IMR-90 (cell line): Measurements from ENCODE around the gene NEK2. TPM values are rescaled to one million over a fixed set of nuclear protein-coding genes. Genes with fewer than 3 reads are reported as not detected.

Source experiments
- ATAC-seq: fragments of 200-7000 bp; cut with Tn5 transposase; 2 replicates; pipeline ENCODE4 v1.9.1; 2020; ENCODE audit warnings: low read depth, mild to moderate bottlenecking, moderate library complexity
- BruUV-seq: library from RNA; stranded (reverse); fragments of 400-500 nt; replicated peaks from 2 replicates; lab custom pipeline; 2021; lab: Mats Ljungman, UMichigan
- CTCF ChIA-PET: fragments of 300-600 bp; formaldehyde crosslinking; extraction: SDS; loops from one replicate; lab custom pipeline; 2021; ENCODE audit warnings: antibody characterized with exemption; lab: Yijun Ruan, JAX
- POLR2A ChIA-PET: fragments of 300-600 bp; sonication (Branson Sonifier 250); formaldehyde crosslinking; loops from one replicate; lab custom pipeline; 2022; ENCODE audit warnings: antibody characterized with exemption; ENCODE audit not compliant: unreplicated experiment; lab: Charles Lee
- DNase-seq: peaks from one replicate; pipeline ENCODE4 v3.0.0; 2013
- H2AFZ ChIP-seq: replicated peaks from 2 replicates; pipeline ENCODE3; 2013; ENCODE audit warnings: low read length, mild to moderate bottlenecking; ENCODE audit not compliant: poor library complexity
- H2AK5ac ChIP-seq: 2 replicates; pipeline ENCODE4 v1.6.1; 2013; ENCODE audit warnings: low read depth, low read length, inconsistent platforms
- H2AK9ac ChIP-seq: replicated peaks from 2 replicates; pipeline ENCODE3; 2013; ENCODE audit warnings: mild to moderate bottlenecking, low read depth, low read length, moderate library complexity; ENCODE audit not compliant: poor library complexity
- H2BK120ac ChIP-seq: 2 replicates; pipeline ENCODE4 v1.6.1; 2013; ENCODE audit warnings: low read depth, low read length, inconsistent platforms
- H2BK15ac ChIP-seq: 3 replicates; pipeline ENCODE4 v1.6.1; 2013; ENCODE audit warnings: low read depth, low read length, inconsistent platforms
- H2BK20ac ChIP-seq: 2 replicates; pipeline ENCODE4 v1.6.1; 2013; ENCODE audit warnings: low read depth, mild to moderate bottlenecking, inconsistent platforms, low read length, moderate library complexity
- H2BK5ac ChIP-seq: 2 replicates; pipeline ENCODE4 v1.6.1; 2013; ENCODE audit warnings: mild to moderate bottlenecking, low read depth, low read length, inconsistent platforms; ENCODE audit not compliant: poor library complexity, severe bottlenecking
- H3K14ac ChIP-seq: replicated peaks from 2 replicates; pipeline ENCODE4 v1.6.1; 2013; ENCODE audit warnings: low read depth, low read length, inconsistent platforms
- H3K18ac ChIP-seq: 2 replicates; pipeline ENCODE4 v1.6.1; 2013; ENCODE audit warnings: low read depth, low read length, control low read depth
- H3K23ac ChIP-seq: 2 replicates; pipeline ENCODE4 v1.6.1; 2013; ENCODE audit warnings: low read depth, low read length, inconsistent platforms
- H3K27ac ChIP-seq: 2 replicates; pipeline ENCODE4 v1.5.1; 2013; ENCODE audit warnings: mild to moderate bottlenecking, control low read depth, low read length; ENCODE audit not compliant: insufficient read depth
- H3K27me3 ChIP-seq: 2 replicates; pipeline ENCODE4 v1.6.1; 2013; ENCODE audit warnings: low read length; ENCODE audit not compliant: control insufficient read depth, insufficient read depth
- H3K36me3 ChIP-seq: 2 replicates; pipeline ENCODE4 v1.6.1; 2013; ENCODE audit warnings: low read length, mixed read lengths; ENCODE audit not compliant: control insufficient read depth, insufficient read depth
- H3K4ac ChIP-seq: 2 replicates; pipeline ENCODE4 v1.6.1; 2013; ENCODE audit warnings: low read depth, low read length, inconsistent platforms
- H3K4me1 ChIP-seq: 2 replicates; pipeline ENCODE4 v1.6.1; 2013; ENCODE audit warnings: low read length, mixed read lengths; ENCODE audit not compliant: control insufficient read depth, insufficient read depth
- H3K4me2 ChIP-seq: 2 replicates; pipeline ENCODE4 v1.6.1; 2013; ENCODE audit warnings: low read depth, mild to moderate bottlenecking, control low read depth, low read length, moderate library complexity
- H3K4me3 ChIP-seq: 2 replicates; pipeline ENCODE4 v1.5.1; 2013; ENCODE audit warnings: low read depth, mild to moderate bottlenecking, control low read depth, low read length, moderate library complexity; ENCODE audit not compliant: insufficient read depth
- H3K56ac ChIP-seq: 2 replicates; pipeline ENCODE4 v1.6.1; 2013; ENCODE audit warnings: low read length, inconsistent platforms; ENCODE audit not compliant: insufficient read depth; ENCODE audit errors: extremely low read depth
- H3K79me1 ChIP-seq, 2 experiments: 2 replicates each; pipeline ENCODE4 v1.6.1; 2013; ENCODE audit warnings: low read length in 2 of 2, inconsistent platforms in 1 of 2, low read depth in 1 of 2
- H3K9ac ChIP-seq: 2 replicates; pipeline ENCODE4 v1.6.1; 2013; ENCODE audit warnings: low read depth, low read length, control low read depth
- H3K9me1 ChIP-seq: 2 replicates; pipeline ENCODE4 v1.6.1; 2013; ENCODE audit warnings: low read length, inconsistent platforms; ENCODE audit not compliant: insufficient read depth
- H3K9me3 ChIP-seq: 2 replicates; pipeline ENCODE4 v1.6.1; 2013; ENCODE audit warnings: low read length; ENCODE audit not compliant: control insufficient read depth, insufficient read depth
- H4K20me1 ChIP-seq: 2 replicates; pipeline ENCODE4 v1.6.1; 2013; ENCODE audit warnings: low read length, inconsistent platforms; ENCODE audit not compliant: insufficient read depth
- H4K5ac ChIP-seq: 2 replicates; pipeline ENCODE4 v1.6.1; 2013; ENCODE audit warnings: mild to moderate bottlenecking, low read depth, low read length, control low read depth
- H4K8ac ChIP-seq, 2 experiments: 2 replicates each; pipeline ENCODE4 v1.6.1; 2013; ENCODE audit warnings: low read depth in 2 of 2, low read length in 2 of 2, control low read depth in 1 of 2, inconsistent platforms in 1 of 2
- H4K91ac ChIP-seq: 2 replicates; pipeline ENCODE4 v1.6.1; 2013; ENCODE audit warnings: low read depth, low read length, inconsistent platforms; ENCODE audit not compliant: insufficient read depth
- BHLHE40 ChIP-seq: fragments of 150-350 bp; IDR thresholded peaks from 2 replicates; pipeline ENCODE4 v1.6.1; 2016; ENCODE audit warnings: mild to moderate bottlenecking, low read depth, low read length
- CEBPB ChIP-seq: IDR thresholded peaks from 2 replicates; pipeline ENCODE4 v1.6.1; 2012; ENCODE audit warnings: low read depth, low read length, improper control_type of control experiment
- CHD1 ChIP-seq: IDR thresholded peaks from 2 replicates; pipeline ENCODE4 v1.6.1; 2012; ENCODE audit warnings: low read depth, low read length, improper control_type of control experiment
- CTCF ChIP-seq: conservative IDR thresholded peaks from 2 replicates; pipeline ENCODE4 v1.5.1; 2012; ENCODE audit warnings: mild to moderate bottlenecking, low read depth, low read length, improper control_type of control experiment
- ELK1 ChIP-seq: fragments of 150-350 bp; IDR thresholded peaks from 2 replicates; pipeline ENCODE4 v1.6.1; 2016; ENCODE audit warnings: low read depth, mild to moderate bottlenecking, low read length, moderate library complexity, borderline replicate concordance
- FOS ChIP-seq: fragments of 150-350 bp; IDR thresholded peaks from 2 replicates; pipeline ENCODE4 v1.6.1; 2016; ENCODE audit warnings: low read depth, low read length
- MAFK ChIP-seq: IDR thresholded peaks from 2 replicates; pipeline ENCODE4 v1.6.1; 2012; ENCODE audit warnings: low read depth, low read length, improper control_type of control experiment
- MAZ ChIP-seq: IDR thresholded peaks from 2 replicates; pipeline ENCODE4 v1.6.1; 2012; ENCODE audit warnings: low read depth, mild to moderate bottlenecking, low read length, improper control_type of control experiment, moderate library complexity, borderline replicate concordance
- MXI1 ChIP-seq: IDR thresholded peaks from 2 replicates; pipeline ENCODE4 v1.6.1; 2012; ENCODE audit warnings: low read depth, mild to moderate bottlenecking, low read length, moderate library complexity, borderline replicate concordance
- NFE2L2 ChIP-seq: fragments of 150-350 bp; IDR thresholded peaks from 2 replicates; pipeline ENCODE4 v1.6.1; 2016; ENCODE audit warnings: low read depth, mild to moderate bottlenecking, low read length
- RAD21 ChIP-seq: IDR thresholded peaks from 2 replicates; pipeline ENCODE4 v1.6.1; 2012; ENCODE audit warnings: low read length, improper control_type of control experiment
- RCOR1 ChIP-seq: IDR thresholded peaks from 2 replicates; pipeline ENCODE4 v1.6.1; 2012; ENCODE audit warnings: mild to moderate bottlenecking, low read length, improper control_type of control experiment; ENCODE audit not compliant: insufficient replicate concordance
- RFX5 ChIP-seq: IDR thresholded peaks from 2 replicates; pipeline ENCODE4 v1.8.0; 2012; ENCODE audit warnings: low read depth, mild to moderate bottlenecking, low read length, moderate library complexity
- WGBS, 2 experiments: methylation state at CpG; one replicate each; pipeline versions ENCODE4 v1.1.5 to v1.1.7; 2013; ENCODE audit warnings: missing lambda C conversion rate in 2 of 2; ENCODE audit not compliant: insufficient read length in 1 of 2; ENCODE audit errors: extremely low coverage in 2 of 2; 5-methylcytosine and 5-hydroxymethylcytosine counted together
- dilution Hi-C: fragments of 300-500 bp; cut with HindIII; formaldehyde crosslinking; loops from one replicate; pipeline ENCODE4 v1.14.3; 2018; ENCODE audit warnings: low sequenced_read_pairs; ENCODE audit not compliant: unreplicated experiment
- in situ Hi-C: fragments of 300-500 bp; cut with MboI; formaldehyde crosslinking; loops from 3 replicates; pipeline ENCODE4 v1.14.3; 2019; ENCODE audit warnings: low sequenced_read_pairs, inconsistent platforms, mixed read lengths
- intact Hi-C: fragments of 100-400 bp; cut with micrococcal nuclease; formaldehyde crosslinking; loops from 2 replicates; pipeline ENCODE4 v1.10.0; 2022
- polyA plus RNA-seq, 3 experiments: library from polyadenylated mRNA; depleted of rRNA; stranded (reverse); fragments of >200 nt; gene quantifications; 2 replicates each; pipeline ENCODE4 v1.2.3, GENCODE V29; 2012; ENCODE audit warnings: low replicate concordance in 1 of 3
- total RNA-seq: library from RNA; depleted of rRNA; stranded (reverse); fragments of >200 nt; gene quantifications from 2 replicates; pipeline ENCODE4 v1.2.3, GENCODE V29; 2012

Gene NEK2
- total and polyA plus RNA-seq, 2 of the 4 experiments (the other 2 are of a cell fraction): 9.9 to 26.0 TPM

- in situ Hi-C loops (no loop called here), dilution Hi-C loops (no loop called here), intact Hi-C loops (loop anchor here (1.0 kb wide), 1 partner anchor 34 kb away; the partner anchor contains the start of gene SLC30A1)
- Histone ChIP-seq H4K5ac (peak overlapping the region; percentile 82), H4K20me1 (no peaks in the 10 kb centered on the region), H3K4me1 (peaks cover 9% of the 10 kb centered on the region), H2AK5ac (peak overlapping the region; percentile 99), H3K18ac (peak overlapping the region; percentile 93), H2AK9ac (peak overlapping the region; percentile 87), H3K9ac (0 out of 2 replicates have a peak overlapping the region, but pooled peaks have one; percentile 1), H3K27ac (peak overlapping the region; percentile 85), H3K14ac (peak overlapping the region; percentile 100), H2BK5ac (peak overlapping the region; percentile 80), H4K8ac (peak overlapping the region; percentile 84 to 99; a peak in 3 of 4 replicates), H3K4ac (peak overlapping the region; percentile 99), H4K91ac (peak overlapping the region; percentile 99), H3K79me1 (no peaks in the 10 kb centered on the region), H3K23ac (peak overlapping the region; percentile 97), H2BK15ac (peak overlapping the region; percentile 99; the same call in 2 of the 3 replicates), H2BK20ac (peak overlapping the region; percentile 100), H3K4me2 (peak overlapping the region; percentile 7; the same call in 1 of the 2 replicates), H3K9me3 (no peaks in the 10 kb centered on the region), H3K36me3 (no peaks in the 10 kb centered on the region), H3K56ac (peak overlapping the region; percentile 83; the same call in 1 of the 2 replicates), H3K4me3 (no peak overlapping the region), H2AFZ (peak overlapping the region; percentile 99), H3K27me3 (no peaks in the 10 kb centered on the region), H2BK120ac (peak overlapping the region; percentile 100), H3K9me1 (peaks cover 13% of the 10 kb centered on the region)
- WGBS, 2 experiments: 14% methylated on average over 1 of the region's 8 CpGs; no CpG with 5 or more reads in 1 of the 2 experiments
- ChIA-PET CTCF (interaction anchor here (0.5 to 1.0 kb wide), 5 partner anchors 23 to 1094 kb away, joined by 3 to 5 read pairs (median 3); no protein-coding TSS in a partner anchor), POLR2A (interaction anchor here (0.5 to 0.6 kb wide), 2 partner anchors 50 to 264 kb away, joined by 3 to 4 read pairs; no protein-coding TSS in a partner anchor)
- peak; percentile 94 for DNase-seq
- peak; percentile 99 for ATAC-seq
- BruUV-seq: no TSS peak
- TF ChIP-seq CEBPB: peak; percentile 70
- TF ChIP-seq ELK1: no peak
- peak; percentile 8; the same call in 1 of the 2 replicates for TF ChIP-seq RAD21
- TF ChIP-seq RFX5: no peak
- TF ChIP-seq BHLHE40: peak; percentile 99
- peak; percentile 33; the same call in 1 of the 2 replicates for TF ChIP-seq MAZ
- no peak for TF ChIP-seq CHD1
- TF ChIP-seq MXI1: no peak
- TF ChIP-seq MAFK: peak; percentile 72
- peak; percentile 91 for TF ChIP-seq NFE2L2
- peak; percentile 75 for TF ChIP-seq RCOR1
- peak; percentile 58 for TF ChIP-seq FOS
- TF ChIP-seq CTCF: no peak
Observed at GRCh38 chr1:211613108-211613947, 62.1 kb downstream of the NEK2 start.
